ENCODE data around the gene EML1. TPM values are rescaled to one million over a fixed set of nuclear protein-coding genes. Genes with fewer than 3 reads are reported as not detected.

The EML1 gene
- polyA plus RNA-seq, 1 donor from 2014 or later, result 21.7 TPM

DNA sequence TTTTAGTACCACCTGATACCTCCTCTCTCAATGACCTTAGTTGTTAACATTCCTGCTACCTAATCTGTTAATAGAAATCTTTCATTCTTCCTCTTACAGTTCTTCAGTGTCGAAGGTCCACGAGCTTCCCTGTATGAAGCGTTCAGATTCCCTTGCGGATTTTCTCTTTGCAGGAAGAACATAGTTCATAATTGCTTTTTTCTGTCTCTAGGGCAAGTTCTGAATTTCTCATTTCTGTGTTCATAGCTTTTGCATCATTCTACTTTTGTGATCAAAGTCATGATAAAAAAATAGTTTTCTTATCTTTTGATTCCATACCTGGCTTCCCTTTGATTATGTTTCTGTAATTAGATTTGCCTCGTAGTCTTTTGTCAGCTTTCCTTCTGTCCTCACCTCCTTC lies 94.9 kb downstream of the EML1 start:
- H2AFZ ChIP-seq (ENCODE audit: low read depth, low read length), result no peak overlapping the region
- TF ChIP-seq RAD21 (conservative IDR thresholded peaks at IDR 0.05) (no peak), MXI1 (conservative IDR thresholded peaks at IDR 0.05; ENCODE audit: poor library complexity, severe bottlenecking) (no peak), EZH2 (IDR thresholded peaks at IDR 0.05; ENCODE audit: borderline replicate concordance, insufficient read depth, low read length, poor library complexity, severe bottlenecking) (no peak), POLR2AphosphoS5 (IDR thresholded peaks at IDR 0.05) (no peak), SMC3 (conservative IDR thresholded peaks at IDR 0.05; ENCODE audit: poor library complexity) (no peak), TAF1 (IDR thresholded peaks at IDR 0.05; ENCODE audit: low read depth) (no peak), EP300 (conservative IDR thresholded peaks at IDR 0.05; ENCODE audit: poor library complexity, severe bottlenecking) (no peak)
- TF ChIP-seq, protein P1, sequence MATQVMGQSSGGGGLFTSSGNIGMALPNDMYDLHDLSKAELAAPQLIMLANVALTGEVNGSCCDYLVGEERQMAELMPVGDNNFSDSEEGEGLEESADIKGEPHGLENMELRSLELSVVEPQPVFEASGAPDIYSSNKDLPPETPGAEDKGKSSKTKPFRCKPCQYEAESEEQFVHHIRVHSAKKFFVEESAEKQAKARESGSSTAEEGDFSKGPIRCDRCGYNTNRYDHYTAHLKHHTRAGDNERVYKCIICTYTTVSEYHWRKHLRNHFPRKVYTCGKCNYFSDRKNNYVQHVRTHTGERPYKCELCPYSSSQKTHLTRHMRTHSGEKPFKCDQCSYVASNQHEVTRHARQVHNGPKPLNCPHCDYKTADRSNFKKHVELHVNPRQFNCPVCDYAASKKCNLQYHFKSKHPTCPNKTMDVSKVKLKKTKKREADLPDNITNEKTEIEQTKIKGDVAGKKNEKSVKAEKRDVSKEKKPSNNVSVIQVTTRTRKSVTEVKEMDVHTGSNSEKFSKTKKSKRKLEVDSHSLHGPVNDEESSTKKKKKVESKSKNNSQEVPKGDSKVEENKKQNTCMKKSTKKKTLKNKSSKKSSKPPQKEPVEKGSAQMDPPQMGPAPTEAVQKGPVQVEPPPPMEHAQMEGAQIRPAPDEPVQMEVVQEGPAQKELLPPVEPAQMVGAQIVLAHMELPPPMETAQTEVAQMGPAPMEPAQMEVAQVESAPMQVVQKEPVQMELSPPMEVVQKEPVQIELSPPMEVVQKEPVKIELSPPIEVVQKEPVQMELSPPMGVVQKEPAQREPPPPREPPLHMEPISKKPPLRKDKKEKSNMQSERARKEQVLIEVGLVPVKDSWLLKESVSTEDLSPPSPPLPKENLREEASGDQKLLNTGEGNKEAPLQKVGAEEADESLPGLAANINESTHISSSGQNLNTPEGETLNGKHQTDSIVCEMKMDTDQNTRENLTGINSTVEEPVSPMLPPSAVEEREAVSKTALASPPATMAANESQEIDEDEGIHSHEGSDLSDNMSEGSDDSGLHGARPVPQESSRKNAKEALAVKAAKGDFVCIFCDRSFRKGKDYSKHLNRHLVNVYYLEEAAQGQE (IDR thresholded peaks at IDR 0.05; ENCODE audit: borderline replicate concordance), result no peak
- TF ChIP-seq, protein P2, sequence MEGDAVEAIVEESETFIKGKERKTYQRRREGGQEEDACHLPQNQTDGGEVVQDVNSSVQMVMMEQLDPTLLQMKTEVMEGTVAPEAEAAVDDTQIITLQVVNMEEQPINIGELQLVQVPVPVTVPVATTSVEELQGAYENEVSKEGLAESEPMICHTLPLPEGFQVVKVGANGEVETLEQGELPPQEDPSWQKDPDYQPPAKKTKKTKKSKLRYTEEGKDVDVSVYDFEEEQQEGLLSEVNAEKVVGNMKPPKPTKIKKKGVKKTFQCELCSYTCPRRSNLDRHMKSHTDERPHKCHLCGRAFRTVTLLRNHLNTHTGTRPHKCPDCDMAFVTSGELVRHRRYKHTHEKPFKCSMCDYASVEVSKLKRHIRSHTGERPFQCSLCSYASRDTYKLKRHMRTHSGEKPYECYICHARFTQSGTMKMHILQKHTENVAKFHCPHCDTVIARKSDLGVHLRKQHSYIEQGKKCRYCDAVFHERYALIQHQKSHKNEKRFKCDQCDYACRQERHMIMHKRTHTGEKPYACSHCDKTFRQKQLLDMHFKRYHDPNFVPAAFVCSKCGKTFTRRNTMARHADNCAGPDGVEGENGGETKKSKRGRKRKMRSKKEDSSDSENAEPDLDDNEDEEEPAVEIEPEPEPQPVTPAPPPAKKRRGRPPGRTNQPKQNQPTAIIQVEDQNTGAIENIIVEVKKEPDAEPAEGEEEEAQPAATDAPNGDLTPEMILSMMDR (IDR thresholded peaks at IDR 0.05; ENCODE audit: poor library complexity, severe bottlenecking), result no peak
- no peak overlapping the region for H3K27ac ChIP-seq (ENCODE audit: low read length)
- H3K9me2 ChIP-seq (ENCODE audit: insufficient read depth, low read length), result no peaks in the 10 kb centered on the region
- H3K27me3 ChIP-seq (ENCODE audit: insufficient read depth, low read depth, low read length), result no peaks in the 10 kb centered on the region
- no peaks in the 10 kb centered on the region for H4K20me1 ChIP-seq (ENCODE audit: insufficient read depth)
- no peak overlapping the region for H3K4me2 ChIP-seq (ENCODE audit: low read length)
- no peaks in the 10 kb centered on the region for H3F3A ChIP-seq (ENCODE audit: insufficient read depth, low read length, poor library complexity, severe bottlenecking)
- no peaks in the 10 kb centered on the region for H3K36me3 ChIP-seq (ENCODE audit: insufficient read depth, low read length)
- H3K4me3 ChIP-seq (ENCODE audit: low read length), result no peak overlapping the region
- no peaks in the 10 kb centered on the region for H3K9me3 ChIP-seq (ENCODE audit: low read length)
- H3K79me2 ChIP-seq (replicated peaks; ENCODE audit: insufficient read depth, low read length), result no peaks in the 10 kb centered on the region
- H3K9ac ChIP-seq (ENCODE audit: low read length), result no peak overlapping the region

DNA sequence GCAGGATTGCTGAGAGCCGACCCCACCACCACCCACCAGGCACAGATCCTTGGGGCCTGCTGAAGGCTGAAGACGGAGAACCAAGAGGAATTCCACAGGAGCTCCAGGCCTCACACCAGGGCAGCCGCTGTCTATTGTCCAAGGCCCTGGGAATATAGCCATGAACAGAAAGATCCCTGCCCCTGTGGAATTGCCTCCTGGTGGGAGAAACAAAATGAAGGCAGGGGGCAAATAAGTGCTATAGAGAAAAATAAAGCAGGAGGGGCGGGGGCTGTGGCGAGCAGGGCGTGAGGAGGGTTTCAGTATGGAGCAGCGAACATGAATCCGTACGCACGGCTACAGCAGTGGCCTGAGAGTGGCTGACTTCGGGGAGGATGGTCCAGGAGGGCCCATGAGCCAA lies 96.1 kb downstream of the EML1 start:
- H3K79me2 ChIP-seq (replicated peaks; ENCODE audit: insufficient read depth, low read length), result no peaks in the 10 kb centered on the region
- H3F3A ChIP-seq (ENCODE audit: insufficient read depth, low read length, poor library complexity, severe bottlenecking), result no peaks in the 10 kb centered on the region
- no peaks in the 10 kb centered on the region for H4K20me1 ChIP-seq (ENCODE audit: insufficient read depth)
- no peak overlapping the region for H3K9ac ChIP-seq (ENCODE audit: low read length)
- no peaks in the 10 kb centered on the region for H3K36me3 ChIP-seq (ENCODE audit: insufficient read depth, low read length)
- H3K4me3 ChIP-seq (ENCODE audit: low read length), result no peak overlapping the region
- TF ChIP-seq TAF1 (IDR thresholded peaks at IDR 0.05; ENCODE audit: low read depth), result no peak
- TF ChIP-seq SMC3 (conservative IDR thresholded peaks at IDR 0.05; ENCODE audit: poor library complexity), result no peak
- TF ChIP-seq, protein P2 (IDR thresholded peaks at IDR 0.05; ENCODE audit: poor library complexity, severe bottlenecking), result no peak
- no peak for TF ChIP-seq MXI1 (conservative IDR thresholded peaks at IDR 0.05; ENCODE audit: poor library complexity, severe bottlenecking)
- TF ChIP-seq RAD21 (conservative IDR thresholded peaks at IDR 0.05), result no peak
- TF ChIP-seq, protein P1 (IDR thresholded peaks at IDR 0.05; ENCODE audit: borderline replicate concordance), result no peak
- no peak for TF ChIP-seq POLR2AphosphoS5 (IDR thresholded peaks at IDR 0.05)
- no peak for TF ChIP-seq EZH2 (IDR thresholded peaks at IDR 0.05; ENCODE audit: borderline replicate concordance, insufficient read depth, low read length, poor library complexity, severe bottlenecking)
- TF ChIP-seq EP300 (conservative IDR thresholded peaks at IDR 0.05; ENCODE audit: poor library complexity, severe bottlenecking), result no peak
- no peak overlapping the region for H3K4me2 ChIP-seq (ENCODE audit: low read length)
- no peak overlapping the region for H2AFZ ChIP-seq (ENCODE audit: low read depth, low read length)
- no peak overlapping the region for H3K27ac ChIP-seq (ENCODE audit: low read length)
- no peaks in the 10 kb centered on the region for H3K9me3 ChIP-seq (ENCODE audit: low read length)
- no peaks in the 10 kb centered on the region for H3K27me3 ChIP-seq (ENCODE audit: insufficient read depth, low read depth, low read length)
- H3K9me2 ChIP-seq (ENCODE audit: insufficient read depth, low read length), result no peaks in the 10 kb centered on the region

Data from neural cell (in vitro differentiated cells).